SH-SY5Y (cell line): ENCODE data around the gene FYN.

Source experiments
- GATA2 ChIP-seq: IDR thresholded peaks from 2 replicates; pipeline ENCODE4 v1.6.1; 2011; ENCODE audit warnings: mild to moderate bottlenecking, low read depth, low read length
- GATA3 ChIP-seq: IDR thresholded peaks from 2 replicates; pipeline ENCODE4 v1.6.1; 2011; ENCODE audit warnings: low read depth, mild to moderate bottlenecking, low read length, moderate library complexity

DNA sequence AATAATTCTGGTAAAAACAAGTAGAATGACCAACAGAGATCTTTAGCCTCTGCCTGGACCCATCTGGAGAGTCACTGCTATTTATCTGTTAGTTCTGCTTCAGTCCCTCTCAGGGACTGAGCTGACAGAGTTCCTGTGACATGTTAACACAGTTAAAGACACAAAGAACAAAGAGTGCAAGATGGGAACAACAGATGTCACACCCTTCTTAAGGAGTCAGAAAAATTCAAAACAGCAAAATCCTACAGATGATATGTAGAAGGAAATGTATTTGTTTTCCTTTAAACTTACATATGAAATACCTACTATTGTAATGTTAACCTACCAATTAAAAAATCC, 102.2 kb downstream of the FYN start:
- TF ChIP-seq GATA2 = no peak
- TF ChIP-seq GATA3 = no peak
